ENCODE measurements around the gene FANCI. TPM values are rescaled to one million over a fixed set of nuclear protein-coding genes. Genes with fewer than 3 reads are reported as not detected.

The FANCI gene
- total RNA-seq: 135 and 138 TPM in 2 replicates

- intact Hi-C loops (cut with micrococcal nuclease): loop anchor here (1.0 to 10.0 kb wide), 10 partner anchors 37 to 1611 kb away; partner anchors contain the start of genes ABHD2, AEN, DET1 and HAPLN3
These were observed at the start of gene FANCI for GRCh38 chr15:89243691-89244573. Gene FANCI (plus strand): TSS chr15:89243979. CDS start chr15:89247648, 3,669 bp downstream.

GRCh38 chr15:89194608-89195007 lies 49.2 kb upstream of the FANCI start:
- intact Hi-C loops (cut with micrococcal nuclease): no loop called here

- intact Hi-C loops (cut with micrococcal nuclease): no loop called here
These were observed 47.9 kb upstream of the FANCI start for GRCh38 chr15:89195836-89196235.

- intact Hi-C loops (cut with micrococcal nuclease): no loop called here
These were observed 47.5 kb upstream of the FANCI start for GRCh38 chr15:89196241-89196640.

GRCh38 chr15:89196994-89197393 lies 46.8 kb upstream of the FANCI start:
- intact Hi-C loops (cut with micrococcal nuclease): no loop called here

- intact Hi-C loops (cut with micrococcal nuclease): no loop called here
These were observed 46.2 kb upstream of the FANCI start for GRCh38 chr15:89197503-89197971.

GRCh38 chr15:89198196-89198595 lies 45.6 kb upstream of the FANCI start:
- intact Hi-C loops (cut with micrococcal nuclease): no loop called here

- intact Hi-C loops (cut with micrococcal nuclease): no loop called here
These were observed 44.8 kb upstream of the FANCI start for GRCh38 chr15:89198934-89199333.

GRCh38 chr15:89199746-89200145 lies 44.0 kb upstream of the FANCI start:
- intact Hi-C loops (cut with micrococcal nuclease): no loop called here

GRCh38 chr15:89200182-89200581 lies 43.6 kb upstream of the FANCI start:
- intact Hi-C loops (cut with micrococcal nuclease): no loop called here

- intact Hi-C loops (cut with micrococcal nuclease): no loop called here
These were observed 42.2 kb upstream of the FANCI start for GRCh38 chr15:89201465-89202005.

GRCh38 chr15:89203705-89204273 lies 40.0 kb upstream of the FANCI start:
- intact Hi-C loops (cut with micrococcal nuclease): loop anchor here (1.0 kb wide), 2 partner anchors 115 to 146 kb away; partner anchors contain the start of gene ABHD2

GRCh38 chr15:89205991-89206585 lies 37.7 kb upstream of the FANCI start:
- intact Hi-C loops (cut with micrococcal nuclease): loop anchor here (2.0 kb wide), 2 partner anchors 95 to 129 kb away; partner anchors contain the start of gene POLG

- intact Hi-C loops (cut with micrococcal nuclease): loop anchor here (1.0 to 2.0 kb wide), 4 partner anchors 37 to 223 kb away; partner anchors contain the start of gene POLG
These were observed 36.9 kb upstream of the FANCI start for GRCh38 chr15:89206908-89207331.

- intact Hi-C loops (cut with micrococcal nuclease): no loop called here
These were observed 35.5 kb upstream of the FANCI start for GRCh38 chr15:89208256-89208655.

- intact Hi-C loops (cut with micrococcal nuclease): no loop called here
These were observed 34.7 kb upstream of the FANCI start for GRCh38 chr15:89209057-89209456.

GRCh38 chr15:89211678-89212170 lies 32.1 kb upstream of the FANCI start:
- intact Hi-C loops (cut with micrococcal nuclease): no loop called here

GRCh38 chr15:89215627-89216026 lies 28.2 kb upstream of the FANCI start:
- intact Hi-C loops (cut with micrococcal nuclease): no loop called here

GRCh38 chr15:89217031-89217430 lies 26.7 kb upstream of the FANCI start:
- intact Hi-C loops (cut with micrococcal nuclease): no loop called here

- intact Hi-C loops (cut with micrococcal nuclease): no loop called here
These were observed 25.9 kb upstream of the FANCI start for GRCh38 chr15:89217686-89218376.

GRCh38 chr15:89218531-89218930 lies 25.2 kb upstream of the FANCI start:
- intact Hi-C loops (cut with micrococcal nuclease): no loop called here
